Stimulated activated CD4-positive, alpha-beta T cell treated with anti-CD3 and anti-CD28 coated beads, Interleukin-12 subunit alpha, Interleukin-12 subunit beta, amount 100 ng/mL, for 24 hours (primary cell): Measurements from ENCODE around the gene MPHOSPH9.
"Not testable (repeated sequence)": the region's sequence is repeated elsewhere in the genome, so short reads cannot be mapped to it uniquely, and the experiment has no call there.

Source experiments
- DNase-seq, 2 experiments: peaks; one replicate each; pipeline ENCODE4 v3.0.0-alpha.2; 2020; ENCODE audit warnings: low read depth in 2 of 2

Gene MPHOSPH9

DNA sequence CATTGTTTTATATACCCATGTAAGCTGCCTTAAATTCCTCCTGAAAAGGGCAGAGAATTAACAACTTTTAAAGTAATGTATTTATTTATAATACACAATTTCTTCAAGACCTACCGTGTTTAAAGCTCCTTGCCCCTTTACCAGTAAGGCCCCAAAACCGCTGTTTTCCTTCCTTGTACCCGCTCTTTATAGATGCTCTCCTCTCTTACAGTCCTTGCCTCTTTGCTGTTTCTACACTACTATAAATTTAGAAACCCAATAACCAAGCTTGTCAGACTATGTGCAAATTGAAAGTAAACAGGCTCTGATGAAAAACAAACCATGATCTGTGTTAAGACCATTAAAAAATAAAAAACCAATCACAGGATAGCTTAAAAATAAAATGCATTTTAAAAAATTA is 3.9 kb downstream of the MPHOSPH9 start:
- no peak for DNase-seq

DNA sequence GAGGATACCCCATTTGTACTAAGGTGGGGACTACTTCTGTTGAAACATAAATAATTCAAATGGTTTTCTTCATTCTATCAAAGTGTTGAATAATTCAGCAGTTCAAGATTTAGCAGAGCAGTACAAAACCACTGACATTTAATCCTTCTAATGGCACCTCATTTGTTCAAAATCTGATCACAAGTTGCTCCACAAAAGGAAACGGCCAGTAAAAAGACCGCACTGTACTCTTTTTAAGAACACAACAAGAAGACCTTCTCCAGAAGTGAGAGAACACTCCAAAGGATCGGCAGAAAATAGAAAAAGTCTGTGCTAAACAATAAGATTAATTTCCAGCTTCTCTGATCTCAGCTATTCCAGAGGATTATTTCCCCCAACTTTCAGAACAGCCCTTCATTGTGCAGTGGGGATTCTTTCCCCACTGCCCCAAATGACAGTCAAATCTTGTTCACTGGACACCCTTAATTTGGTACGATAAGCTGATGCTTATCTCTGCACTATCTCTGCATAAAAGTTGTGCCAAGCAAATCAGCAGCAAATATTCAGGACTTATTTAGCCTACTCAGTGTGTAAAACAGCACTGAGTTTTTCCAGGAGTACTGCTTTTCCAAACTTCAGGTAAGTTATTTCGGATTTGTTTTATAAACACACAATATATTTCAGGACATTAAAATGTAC is 5.2 kb downstream of the MPHOSPH9 start:
- DNase-seq = no peak

DNA sequence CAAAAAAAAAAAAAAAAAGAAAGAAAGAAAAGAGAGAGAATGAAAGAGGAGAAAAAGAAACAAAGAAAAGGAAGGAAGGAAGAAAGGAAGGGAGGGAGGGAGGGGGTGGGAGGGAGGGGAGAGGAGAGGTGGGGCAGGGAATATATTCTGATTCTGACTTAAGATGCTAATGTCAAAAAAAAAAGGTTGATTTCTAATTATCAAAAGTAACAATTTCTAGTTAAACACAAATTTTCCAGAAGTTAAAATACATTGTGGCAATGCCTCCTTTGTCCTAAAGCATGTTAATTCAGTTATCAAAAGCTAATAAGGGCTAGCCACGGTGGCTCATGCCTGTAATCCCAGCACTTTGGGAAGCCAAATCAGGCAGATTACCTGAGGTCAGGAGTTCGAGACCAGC is 7.5 kb downstream of the MPHOSPH9 start:
- no peak for DNase-seq

DNA sequence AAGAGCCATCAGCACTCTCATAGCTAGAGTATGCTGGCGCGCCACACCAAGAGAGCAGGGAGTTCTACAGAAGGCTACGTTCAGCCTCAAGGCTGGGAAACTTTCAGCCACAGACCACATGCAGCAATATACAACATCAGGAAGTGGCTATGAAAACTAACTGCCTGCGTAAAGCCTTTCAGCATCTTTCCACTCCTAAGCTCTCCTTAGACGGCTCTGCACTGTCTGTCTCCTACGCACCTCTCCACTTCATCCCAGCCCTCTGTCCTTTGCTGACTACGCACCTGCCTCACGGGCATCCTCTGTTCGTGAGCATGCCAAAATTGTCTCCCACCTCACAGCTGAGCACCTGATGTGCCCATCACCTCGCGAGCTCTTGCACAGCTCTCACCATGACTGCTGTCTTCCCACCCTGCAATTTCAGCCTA is 9.7 kb downstream of the MPHOSPH9 start:
- peak in 1 of 2 experiments; percentile 52 for DNase-seq

DNA sequence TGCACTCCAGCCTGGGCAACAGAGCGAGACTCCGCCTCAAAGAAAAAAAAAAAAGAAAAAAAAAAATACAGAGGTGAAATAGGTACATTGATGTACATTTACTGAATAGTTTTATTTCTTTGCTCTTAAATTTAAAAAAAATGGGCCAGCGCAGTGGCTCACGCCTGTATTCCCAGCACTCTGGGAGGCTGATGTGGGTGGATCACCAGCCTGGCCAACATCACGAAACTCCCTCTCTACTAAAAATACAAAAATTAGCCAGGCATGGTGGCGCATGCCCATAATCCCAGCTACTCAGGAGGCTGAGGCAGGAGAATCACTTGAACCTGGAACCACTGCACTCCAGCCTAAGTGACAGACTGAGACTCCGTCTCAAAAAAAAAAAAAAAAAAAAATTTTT is 25.1 kb downstream of the MPHOSPH9 start:
- DNase-seq = not testable (repeated sequence)

DNA sequence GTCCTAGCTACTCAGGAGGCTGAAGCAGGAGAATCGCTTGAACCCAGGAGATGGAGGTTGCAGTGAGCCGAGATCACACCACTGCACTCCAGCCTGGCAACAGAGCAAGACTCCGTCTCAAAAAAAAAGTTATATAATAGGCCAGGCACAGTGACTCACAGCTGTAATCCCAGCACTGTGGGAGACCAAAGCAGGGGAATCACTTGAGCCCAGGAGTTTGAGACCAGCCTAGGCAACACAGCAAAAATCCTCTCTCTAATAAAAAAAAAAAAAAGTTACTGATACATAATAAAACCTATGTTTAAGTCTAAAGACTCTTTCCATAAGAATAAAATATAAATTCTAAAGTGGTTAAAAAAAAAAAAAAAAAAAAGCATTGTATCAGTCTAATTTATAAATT is 26.1 kb downstream of the MPHOSPH9 start:
- not testable (repeated sequence) for DNase-seq

DNA sequence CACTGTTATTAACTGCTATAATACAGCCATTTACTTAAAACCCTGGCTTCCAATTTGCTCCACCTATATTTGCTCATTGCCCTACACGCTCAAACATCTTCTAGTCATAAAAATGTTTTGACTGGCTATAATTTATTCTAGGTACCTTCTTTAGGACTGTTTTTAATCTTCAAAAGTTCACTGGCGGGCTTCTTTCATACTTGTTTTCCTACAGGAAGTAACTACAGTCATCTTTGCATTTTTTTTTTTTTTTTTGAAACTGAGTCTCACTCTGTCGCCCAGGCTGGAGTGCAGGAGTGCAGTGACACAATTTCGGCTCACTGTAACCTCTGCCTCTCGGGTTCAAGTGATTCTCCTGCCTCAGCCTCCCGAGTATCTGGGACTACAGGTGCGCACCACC is 32.5 kb downstream of the MPHOSPH9 start:
- DNase-seq = no peak

DNA sequence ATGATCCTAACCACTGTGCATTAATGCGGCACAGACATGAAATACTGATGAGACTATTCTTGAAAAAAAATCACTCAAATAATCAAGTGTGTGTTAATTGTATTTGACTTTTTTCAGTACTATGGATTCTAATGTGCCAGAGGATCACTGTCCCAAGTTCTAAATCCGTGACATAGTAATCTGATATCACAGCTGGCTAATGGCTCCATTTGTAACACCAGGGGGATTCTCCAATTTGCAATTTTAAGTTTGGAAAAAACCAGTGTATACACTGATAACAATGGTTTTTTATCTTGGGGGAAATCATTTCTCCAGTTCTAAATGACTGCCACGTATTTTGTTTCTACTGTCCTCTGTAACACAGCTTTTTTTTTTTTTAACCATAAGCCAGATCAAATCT is 33.0 kb downstream of the MPHOSPH9 start:
- no peak for DNase-seq

DNA sequence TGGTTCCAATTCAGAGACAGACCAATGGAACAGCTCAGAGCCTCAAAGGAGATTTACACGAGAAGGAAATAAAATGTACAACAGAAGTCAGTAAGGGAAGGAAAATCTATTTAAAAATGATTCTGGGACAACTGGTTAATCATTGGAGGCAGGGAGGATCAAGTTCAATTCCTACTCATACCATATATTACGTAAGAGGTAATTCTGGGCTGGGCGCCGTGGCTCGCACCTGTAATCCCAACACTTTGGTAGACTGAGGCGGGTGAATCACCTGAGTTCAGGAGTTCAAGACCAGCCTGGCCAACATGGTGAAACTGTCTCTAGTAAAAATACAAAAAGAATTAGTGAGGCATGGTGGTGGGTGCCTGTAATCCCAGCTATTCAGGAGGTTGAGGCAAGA is 45.3 kb downstream of the MPHOSPH9 start:
- no peak for DNase-seq

DNA sequence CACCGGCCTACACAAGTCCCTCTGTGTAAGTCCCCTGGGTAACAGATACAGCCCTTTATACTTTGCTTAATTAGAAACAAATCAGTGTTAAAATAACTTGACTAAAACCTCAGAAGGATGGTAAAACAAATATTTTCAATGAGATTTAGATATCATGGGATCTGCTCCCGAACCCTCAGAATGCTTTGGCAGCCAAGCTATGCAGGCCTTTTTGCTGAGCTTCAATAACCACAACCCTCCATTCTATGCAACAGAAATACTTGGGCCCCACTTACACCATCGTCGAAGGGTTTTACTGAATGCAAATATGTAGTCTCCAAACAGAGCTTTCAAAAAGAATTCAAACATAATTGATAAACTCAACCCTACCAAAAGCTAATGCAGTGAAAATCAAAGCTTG is 52.8 kb downstream of the MPHOSPH9 start:
- no peak for DNase-seq

DNA sequence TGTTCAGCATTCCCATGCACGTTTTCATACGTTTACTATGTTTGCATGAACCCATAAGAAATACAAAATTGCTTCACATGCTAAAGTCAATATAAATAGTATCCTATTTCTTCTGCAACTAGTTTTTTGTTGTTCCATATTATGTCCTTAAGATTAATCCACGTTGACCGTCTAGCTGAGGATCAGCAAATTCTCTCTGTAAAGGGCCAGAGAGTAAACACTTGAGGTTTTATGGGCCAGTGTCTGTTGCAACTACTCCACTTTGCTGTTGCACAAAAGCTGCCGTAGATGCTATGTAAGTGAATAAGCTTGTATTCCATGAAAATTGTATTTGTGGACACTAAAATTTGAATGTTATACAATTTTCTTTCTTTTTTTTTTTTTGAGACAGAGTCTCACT is 61.0 kb downstream of the MPHOSPH9 start:
- no peak for DNase-seq

DNA sequence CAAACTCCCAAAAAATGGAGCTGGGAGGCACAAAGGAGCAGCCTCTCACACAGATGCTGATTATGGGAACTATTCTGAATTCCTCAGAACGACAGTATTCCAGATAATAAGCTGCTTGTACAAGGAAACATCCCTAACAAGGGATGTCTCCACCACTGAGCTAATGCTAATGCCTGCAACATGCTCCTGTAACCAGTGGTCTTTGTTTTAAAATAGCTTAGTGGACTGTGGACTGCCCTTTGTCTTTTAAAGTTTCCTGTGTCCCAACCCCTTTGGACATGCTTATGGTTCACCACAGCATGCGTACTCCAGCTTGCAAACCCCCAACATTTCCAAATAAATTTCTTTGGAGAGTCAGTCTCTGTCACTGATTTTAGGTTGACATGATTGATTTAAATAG is 65.6 kb downstream of the MPHOSPH9 start:
- no peak for DNase-seq

DNA sequence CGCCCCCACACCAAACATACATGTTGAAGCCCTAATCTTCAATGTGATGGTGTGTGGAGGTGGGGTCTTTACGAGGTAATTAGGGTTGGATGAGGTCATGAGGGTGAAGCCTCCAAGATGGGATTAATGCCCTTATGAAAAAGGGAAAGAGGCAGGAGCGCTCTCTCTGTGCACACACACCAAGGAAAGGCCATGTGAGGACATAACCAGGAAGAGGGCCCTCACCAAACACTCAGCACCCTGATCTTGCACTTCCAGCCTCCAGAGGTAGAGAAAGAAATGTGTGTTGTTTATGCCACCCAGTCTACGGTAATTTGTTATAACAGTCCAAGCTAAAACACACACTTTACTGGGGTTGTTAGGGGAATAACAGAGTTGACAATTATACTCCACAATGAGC is 67.4 kb downstream of the MPHOSPH9 start:
- no peak for DNase-seq

DNA sequence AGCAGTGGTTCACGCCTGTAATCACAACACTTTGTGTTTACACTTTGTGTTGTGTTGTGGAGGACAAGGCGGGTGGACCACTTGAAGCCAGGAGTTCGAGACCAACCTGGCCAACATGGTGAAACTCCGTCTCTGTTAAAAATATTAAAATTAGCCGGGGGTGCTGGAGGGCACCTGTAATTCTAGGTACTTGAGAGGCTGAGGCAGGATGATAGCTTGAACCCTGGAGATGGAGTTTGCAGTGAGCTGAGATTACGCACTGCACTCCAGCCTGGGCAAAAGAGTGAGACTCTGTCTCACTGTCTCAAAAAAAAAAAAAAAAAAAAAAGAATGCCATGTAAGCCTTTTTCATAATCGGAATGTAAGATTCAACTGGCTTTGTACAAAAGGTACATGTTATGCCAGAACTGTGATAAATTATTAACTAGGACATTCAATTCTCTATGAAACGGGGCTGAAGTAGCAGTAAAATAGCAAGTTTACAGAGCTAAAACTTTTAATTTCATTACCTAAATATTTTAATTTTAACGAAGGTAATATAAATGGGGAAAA is 68.2 kb downstream of the MPHOSPH9 start:
- DNase-seq = no peak

DNA sequence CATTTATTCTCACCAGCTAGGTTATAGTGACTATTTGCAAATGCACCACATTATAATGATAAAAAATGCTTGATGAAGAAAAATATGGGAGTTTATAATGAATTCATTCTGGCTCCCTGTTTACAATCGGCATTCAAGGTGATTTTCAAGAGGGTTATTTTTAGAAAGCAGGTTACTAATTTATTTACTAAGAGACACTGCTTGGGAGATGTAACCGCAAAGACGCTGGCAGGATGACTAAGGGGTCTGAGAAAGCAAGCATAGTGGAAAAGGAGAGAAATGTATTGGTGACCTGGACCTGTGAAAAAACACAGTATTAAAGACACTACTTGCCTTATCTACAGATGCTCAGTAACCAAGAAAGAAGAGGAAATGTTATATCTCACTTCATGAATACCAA is 68.7 kb downstream of the MPHOSPH9 start:
- DNase-seq = no peak

DNA sequence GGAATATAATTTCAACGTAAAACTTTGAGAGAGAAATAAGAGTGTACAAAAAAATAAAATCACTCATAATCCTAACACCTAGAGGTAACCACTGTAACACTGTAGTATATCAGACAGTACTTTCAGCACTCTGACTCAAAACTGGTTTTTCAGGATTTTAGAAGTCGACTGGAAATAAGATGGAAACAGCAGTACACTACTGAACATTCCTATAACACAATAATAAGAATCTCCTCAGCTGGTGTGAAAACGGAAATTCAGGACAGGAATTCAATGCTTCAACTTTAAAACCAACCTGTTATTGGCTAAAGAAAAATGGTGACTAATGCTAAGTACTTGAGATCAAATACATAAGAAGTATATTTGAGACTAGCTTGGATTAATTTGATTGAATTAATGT is 69.7 kb downstream of the MPHOSPH9 start:
- DNase-seq = no peak

DNA sequence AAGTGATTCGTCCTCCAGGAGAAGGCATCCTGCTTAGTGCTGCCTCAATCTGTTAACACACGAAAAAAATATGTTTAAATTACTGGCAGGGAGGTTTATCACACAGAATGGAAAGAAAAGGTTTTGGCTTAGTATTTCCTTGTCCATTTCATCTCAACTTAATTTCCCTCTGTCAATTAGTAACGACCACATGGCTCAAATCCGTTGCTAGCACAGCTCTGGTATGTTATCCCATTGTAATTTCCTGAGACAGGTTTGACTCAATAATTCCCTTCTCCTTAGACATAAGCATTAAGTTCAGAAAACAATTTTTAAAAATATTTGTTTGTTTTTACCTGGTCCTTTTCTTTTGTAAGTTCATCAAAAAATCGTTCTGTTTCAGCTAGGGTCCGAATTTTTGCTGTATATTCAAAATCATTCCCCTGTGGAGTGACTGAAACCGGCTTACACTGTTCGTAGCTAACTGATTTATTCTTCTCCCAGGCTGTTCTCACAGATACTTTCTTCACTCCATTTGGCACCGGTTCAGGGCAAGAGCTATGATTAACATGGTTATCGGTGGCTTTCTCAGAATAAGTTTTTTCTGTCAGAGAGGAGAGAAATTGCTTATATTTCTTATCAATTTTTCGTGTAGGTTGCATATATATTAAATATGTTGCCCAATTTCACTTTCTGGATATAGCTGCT is 72.0 kb downstream of the MPHOSPH9 start:
- DNase-seq = no peak

DNA sequence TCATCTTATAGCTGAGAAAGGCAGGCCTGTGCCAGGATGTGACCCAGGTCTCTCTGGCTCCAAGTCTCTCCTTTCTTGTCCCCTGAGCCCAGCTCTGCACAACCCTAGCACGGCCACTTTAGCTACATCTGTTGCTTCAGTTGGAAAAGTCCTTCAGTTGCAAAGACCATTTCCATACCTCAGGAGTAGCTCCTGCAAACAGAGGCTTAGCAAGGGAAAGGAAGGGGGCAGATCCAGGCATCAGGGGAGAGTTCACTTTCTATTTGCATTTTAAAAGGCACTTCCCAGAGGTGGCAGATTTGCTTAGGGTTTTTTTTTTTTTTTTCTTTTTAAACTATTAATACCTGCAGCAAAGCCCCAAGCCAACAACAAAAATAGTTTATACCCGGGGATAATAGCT is 79.0 kb downstream of the MPHOSPH9 start:
- DNase-seq = no peak

DNA sequence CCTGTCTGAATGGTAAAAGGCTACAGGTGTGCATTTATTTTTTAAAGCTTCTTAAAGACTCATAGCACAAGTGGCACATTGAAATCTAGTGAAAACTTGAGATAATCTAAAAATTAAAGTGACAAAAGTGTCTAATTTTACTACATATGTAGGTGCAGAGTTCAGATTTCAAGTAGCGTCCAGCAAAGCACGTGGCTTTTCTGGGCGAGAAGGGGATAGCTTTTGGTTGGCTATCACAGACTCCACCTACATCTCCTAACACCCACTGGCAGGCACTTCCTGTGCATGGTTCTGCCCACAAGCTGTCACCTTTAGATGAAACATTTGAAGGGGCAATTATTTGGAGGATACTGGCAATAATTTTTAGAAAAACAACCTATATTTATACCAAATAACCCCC is 80.1 kb downstream of the MPHOSPH9 start:
- no peak for DNase-seq

DNA sequence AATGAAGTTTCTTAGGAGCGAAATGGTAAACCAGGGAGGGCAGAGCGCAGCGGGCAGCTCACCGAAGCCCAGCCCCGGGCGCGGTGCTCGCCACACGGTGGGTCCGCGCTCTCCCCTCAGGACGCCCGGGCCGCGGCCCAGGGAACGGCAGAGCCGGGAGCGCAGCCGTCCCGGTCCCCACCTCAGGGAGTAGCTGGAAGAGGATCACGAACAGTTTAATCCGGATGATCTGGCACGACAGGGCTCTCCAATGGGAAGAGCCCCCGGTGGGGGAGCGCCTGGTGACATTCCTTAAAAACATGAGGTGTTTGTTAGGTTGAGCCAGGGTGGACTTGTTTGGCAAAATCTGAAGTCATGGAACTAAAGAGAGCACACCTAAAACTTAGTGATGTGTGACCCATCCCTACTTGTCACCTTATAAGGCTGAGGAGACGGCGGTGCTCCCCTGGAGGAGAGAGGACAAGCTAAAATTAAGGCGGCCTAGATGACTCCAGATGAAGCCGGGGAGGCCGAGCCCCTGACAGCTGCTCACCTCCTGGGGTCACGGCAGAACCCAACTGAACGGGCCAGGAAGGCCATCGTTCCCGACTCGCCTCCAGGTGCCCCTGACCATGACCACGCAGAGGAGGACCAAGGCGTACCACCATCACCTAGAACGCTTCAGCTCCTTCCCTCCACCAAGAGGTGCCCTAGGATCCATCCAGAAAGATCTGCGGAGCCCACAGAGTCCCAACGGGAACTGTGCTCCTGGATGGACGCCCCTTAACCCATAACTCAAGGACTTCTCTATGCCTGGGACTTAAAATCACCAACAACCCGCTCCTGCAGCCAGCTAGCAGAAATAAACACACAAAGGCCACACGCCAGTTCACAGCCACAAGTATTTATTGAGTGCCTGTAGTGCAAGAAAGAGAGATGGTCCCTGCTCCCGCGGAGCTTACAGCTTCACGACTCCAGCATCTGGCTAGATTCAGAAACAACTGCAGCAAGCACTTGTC is 81.2 kb downstream of the MPHOSPH9 start:
- DNase-seq = no peak

DNA sequence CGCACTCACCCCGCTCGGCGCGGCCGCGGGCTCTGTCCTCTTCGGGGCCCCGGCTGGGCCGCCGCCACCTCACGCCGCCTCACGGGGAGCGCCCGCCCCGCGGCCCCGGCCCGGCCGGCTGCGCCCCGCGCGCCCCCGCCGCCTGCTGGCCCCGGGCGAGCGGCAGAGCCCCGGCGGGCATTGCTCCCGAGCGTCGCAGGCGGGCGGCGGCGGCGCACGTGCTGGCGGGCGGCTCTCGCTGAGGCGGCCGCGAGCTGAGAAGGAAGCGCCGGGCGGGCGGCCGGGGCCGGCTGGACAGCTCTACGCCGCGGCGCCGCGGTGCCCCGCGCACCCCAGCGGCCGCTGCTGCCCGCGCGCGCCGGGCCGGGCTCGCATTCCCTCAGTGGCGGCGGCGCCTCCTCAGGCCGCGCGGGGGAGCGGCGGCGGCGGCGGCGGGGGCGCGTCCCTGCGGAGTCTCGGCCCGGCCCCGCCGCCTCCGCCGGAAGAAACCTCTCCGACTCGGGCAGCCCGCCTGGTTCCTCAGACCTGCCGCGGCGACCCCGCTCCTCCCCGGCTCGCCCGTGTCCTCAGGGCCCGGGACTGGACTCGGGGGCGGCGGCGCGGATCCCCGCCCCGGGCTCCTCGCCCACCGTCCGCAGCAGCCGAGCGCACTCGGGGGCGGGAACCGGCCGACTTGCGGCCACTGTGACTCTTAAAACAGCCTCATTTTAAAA is 82.0 kb downstream of the MPHOSPH9 start, which contains the start of gene PITPNM2:
PITPNM2 (minus strand) TSS at position 347 of the 713 bp plus-strand sequence. CDS start 116,500 bp downstream, outside the sequence.
- DNase-seq = peak in 1 of 2 experiments; percentile 43
